Ascending aorta (tissue), 2 donors: ENCODE results near the gene SRC. TPM values are rescaled to one million over a fixed set of nuclear protein-coding genes. Genes with fewer than 3 reads are reported as not detected.

Experiments used
- DNase-seq, 2 donors: peaks; one replicate each; pipeline ENCODE4 v3.0.0-alpha.2; 2019; ENCODE audit warnings: low spot score in 2 of 2
- H3K27ac ChIP-seq, 2 donors: fragments of 200-600 bp; sonication (generic); one replicate each; pipeline ENCODE4 v1.5.1; 2016 to 2017; ENCODE audit warnings: mild to moderate bottlenecking in 1 of 2
- H3K27me3 ChIP-seq: fragments of 200-600 bp; sonication (generic); one replicate; pipeline ENCODE4 v1.5.1; 2017
- H3K36me3 ChIP-seq, 2 donors: fragments of 200-600 bp; sonication (generic); one replicate each; pipeline ENCODE4 v1.5.1; 2016
- H3K4me1 ChIP-seq, 2 donors: fragments of 200-600 bp; sonication (generic); one replicate each; pipeline ENCODE4 v1.5.1; 2016 to 2017; ENCODE audit warnings: mild to moderate bottlenecking in 1 of 2
- H3K4me3 ChIP-seq, 2 donors: fragments of 200-600 bp; sonication (generic); one replicate each; pipeline ENCODE4 v1.5.1; 2016 to 2017; ENCODE audit warnings: mild to moderate bottlenecking in 1 of 2
- H3K9me3 ChIP-seq, 2 donors: fragments of 200-600 bp; sonication (generic); one replicate each; pipeline ENCODE4 v1.5.1; 2016
- CTCF ChIP-seq, 3 experiments: fragments of 200-600 bp in 2 of 3; fragments of 450-650 bp in 1 of 3; sonication (generic) in 2 of 3; IDR thresholded peaks; one replicate each; pipeline ENCODE4 v1.5.1; 2016 to 2019; ENCODE audit warnings: antibody characterized with exemption in 3 of 3, mild to moderate bottlenecking in 1 of 3, moderate library complexity in 1 of 3
- intact Hi-C: fragments of 100-400 bp; cut with DNase I; formaldehyde crosslinking; loops from one replicate; pipeline ENCODE4 v1.15.1; 2023
- total RNA-seq: library from RNA; depleted of rRNA; stranded (reverse); fragments of >200 nt; gene quantifications from one replicate; pipeline ENCODE4 v1.1.0, GENCODE V29; 2016

The SRC gene
- total RNA-seq, 1 donor from 2014 or later = 67.4 TPM

- TF ChIP-seq CTCF (IDR thresholded peaks at IDR 0.05) = no peak
- Histone ChIP-seq H3K4me1 (no peaks in the 10 kb centered on the region), H3K27ac (no peak overlapping the region), H3K36me3 (no peaks in the 10 kb centered on the region), H3K9me3 (no peaks in the 10 kb centered on the region), H3K4me3 (no peak overlapping the region), H3K27me3 (no peaks in the 10 kb centered on the region)
- intact Hi-C loops = no loop called here
- no peak for DNase-seq
Measured at GRCh38 chr20:37442547-37442946, 96.6 kb downstream of the SRC start.

DNA sequence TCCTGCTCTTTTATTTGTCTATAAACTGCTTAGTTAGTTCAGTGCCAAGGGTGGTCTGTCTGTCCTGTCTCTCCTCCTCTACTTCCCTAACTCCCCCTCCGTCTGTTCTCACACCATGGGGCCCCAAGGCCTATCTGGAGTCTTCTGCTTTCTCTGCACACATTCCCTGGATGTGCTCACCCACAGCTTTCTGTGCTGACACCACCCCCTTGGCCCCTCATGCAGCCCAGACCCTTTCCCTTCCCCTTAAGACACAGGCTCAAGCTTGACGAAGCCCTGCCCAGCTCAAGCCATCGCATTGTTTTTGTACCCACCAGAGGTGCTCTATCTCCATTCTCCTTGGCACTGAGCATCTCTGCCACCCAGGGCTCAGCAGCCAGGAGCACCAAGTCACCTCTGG, 97.0 kb downstream of the SRC start:
- no peak overlapping the region for H3K4me3 ChIP-seq
- TF ChIP-seq CTCF (IDR thresholded peaks at IDR 0.05) = no peak
- H3K4me1 ChIP-seq = no peaks in the 10 kb centered on the region
- no peaks in the 10 kb centered on the region for H3K27me3 ChIP-seq
- DNase-seq = no peak
- intact Hi-C loops = no loop called here
- H3K27ac ChIP-seq = no peak overlapping the region
- no peaks in the 10 kb centered on the region for H3K36me3 ChIP-seq
- H3K9me3 ChIP-seq = no peaks in the 10 kb centered on the region

- intact Hi-C loops = no loop called here
- no peak for TF ChIP-seq CTCF (IDR thresholded peaks at IDR 0.05)
- no peaks in the 10 kb centered on the region for H3K36me3 ChIP-seq
- H3K27me3 ChIP-seq = no peaks in the 10 kb centered on the region
- no peak overlapping the region for H3K4me3 ChIP-seq
- no peaks in the 10 kb centered on the region for H3K4me1 ChIP-seq
- H3K27ac ChIP-seq = no peak overlapping the region
- H3K9me3 ChIP-seq = no peaks in the 10 kb centered on the region
- DNase-seq = no peak
Measured at GRCh38 chr20:37443596-37443995, 97.7 kb downstream of the SRC start.

GRCh38 chr20:37445041-37445440, 99.1 kb downstream of the SRC start:
- Histone ChIP-seq H3K4me3 (no peak overlapping the region), H3K36me3 (no peaks in the 10 kb centered on the region), H3K27ac (no peak overlapping the region), H3K27me3 (no peaks in the 10 kb centered on the region), H3K4me1 (no peaks in the 10 kb centered on the region), H3K9me3 (no peaks in the 10 kb centered on the region)
- TF ChIP-seq CTCF (IDR thresholded peaks at IDR 0.05) = no peak
- no peak for DNase-seq
- intact Hi-C loops = no loop called here

DNA sequence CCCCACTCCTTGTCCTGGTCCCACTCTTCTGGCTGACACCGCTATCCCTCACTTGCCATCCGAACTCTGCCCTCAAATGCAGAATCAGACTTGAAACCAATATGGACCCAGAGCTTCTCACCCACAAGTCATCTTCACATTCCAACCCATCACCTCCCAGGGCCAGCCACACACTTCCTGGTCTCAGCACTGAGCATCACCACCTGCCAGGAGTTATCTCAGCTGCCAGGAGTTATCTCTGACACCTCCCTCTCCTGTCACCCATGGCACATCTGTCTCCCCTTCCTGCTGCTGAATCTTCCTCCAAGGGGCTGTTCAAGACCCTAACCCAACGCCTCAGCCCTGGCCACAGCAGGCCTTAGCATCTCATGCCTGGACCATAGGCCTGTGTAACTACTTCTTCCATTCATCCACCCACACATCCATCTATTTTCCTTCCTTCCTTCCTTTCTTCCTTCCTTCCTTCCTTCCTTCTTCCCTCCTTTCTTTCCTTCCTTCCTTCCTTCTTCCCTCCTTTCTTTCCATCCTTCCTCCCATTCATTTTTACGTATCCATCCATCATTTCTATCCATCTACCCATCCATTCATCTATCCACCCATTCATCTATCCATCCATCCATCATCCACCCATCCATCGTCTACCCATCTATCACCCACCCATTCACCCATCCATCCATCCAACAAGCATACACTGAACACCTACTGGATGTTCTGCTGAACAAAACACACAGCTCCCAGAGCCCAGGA, 100.5 kb downstream of the SRC start:
- no peak overlapping the region for H3K27ac ChIP-seq
- intact Hi-C loops = no loop called here

More for the DNA sequence above, 100.5 kb downstream of the SRC start:
- Histone ChIP-seq H3K4me3 (no peak overlapping the region), H3K4me1 (no peaks in the 10 kb centered on the region), H3K9me3 (no peaks in the 10 kb centered on the region), H3K36me3 (no peaks in the 10 kb centered on the region), H3K27me3 (no peaks in the 10 kb centered on the region)
- TF ChIP-seq CTCF (IDR thresholded peaks at IDR 0.05) = no peak
- no peak for DNase-seq
